GM21619 (cell line): ENCODE results near the gene MTA2.

Source experiments
- ATAC-seq: cut with Tn5 transposase; IDR thresholded peaks from one replicate; pipeline ENCODE4 v1.9.1; 2021; ENCODE audit not compliant: unreplicated experiment

The MTA2 gene

DNA sequence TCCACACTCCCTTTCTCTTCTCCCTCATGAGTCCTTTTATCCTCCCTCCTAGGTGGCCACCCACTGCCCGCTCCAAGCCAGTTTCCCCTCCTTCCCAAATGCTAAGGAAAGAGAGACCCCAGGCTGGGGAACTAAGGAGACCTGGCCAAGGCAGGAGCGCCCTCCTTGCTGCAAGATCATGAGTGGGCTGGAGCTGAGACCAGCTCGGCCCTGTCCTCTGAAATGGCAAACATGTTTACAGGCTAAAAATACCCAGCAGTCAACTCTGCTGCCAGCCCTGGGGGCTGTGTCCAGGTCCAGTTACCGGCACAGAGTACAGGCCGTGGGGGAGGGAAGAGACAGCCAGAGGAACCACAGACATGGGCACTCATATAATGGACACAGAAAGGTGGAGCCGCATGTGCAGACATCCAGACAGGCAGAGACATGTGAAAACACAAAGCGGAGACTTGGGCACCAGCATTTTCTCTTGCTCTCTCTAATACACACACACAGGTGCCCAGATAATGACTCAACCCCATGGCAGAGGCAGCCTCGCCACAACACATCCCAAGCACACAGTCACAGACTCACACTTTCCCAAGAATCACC lies 53.9 kb downstream of the MTA2 start:
- no peak for ATAC-seq

DNA sequence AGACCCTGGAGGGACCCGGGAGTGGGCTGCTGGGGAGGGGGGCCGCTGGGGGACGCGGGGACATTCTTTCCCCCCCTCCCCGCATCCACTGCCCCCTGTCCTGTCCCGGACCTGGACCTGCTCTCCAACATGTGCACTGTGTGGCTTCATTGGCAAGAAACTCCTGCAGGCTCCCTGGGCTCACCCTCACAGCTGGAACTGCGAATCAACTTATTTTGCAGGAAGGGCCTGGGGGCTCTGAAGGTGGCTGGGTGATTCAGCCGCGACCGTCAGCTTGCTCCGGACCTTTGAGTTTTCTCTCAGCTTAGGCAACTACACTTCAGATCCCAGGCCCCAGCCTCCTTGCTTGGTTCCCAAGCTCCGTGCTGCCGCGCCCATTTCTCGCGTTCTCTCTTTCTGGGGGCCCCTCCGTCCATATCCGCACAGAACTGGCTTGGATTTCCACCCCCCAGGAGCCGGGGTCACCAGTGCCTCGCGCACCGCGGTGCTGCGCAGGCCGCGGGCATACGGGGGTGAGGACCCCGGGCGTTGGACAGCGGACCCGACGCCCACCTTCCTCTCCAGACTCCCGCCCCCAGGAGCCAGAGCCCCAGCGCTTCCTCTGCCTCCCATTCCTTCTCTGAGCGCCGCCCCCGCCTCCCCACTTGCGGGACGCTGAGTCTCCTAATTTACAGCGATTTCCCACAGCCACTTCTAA lies 54.6 kb downstream of the MTA2 start:
- no peak for ATAC-seq

DNA sequence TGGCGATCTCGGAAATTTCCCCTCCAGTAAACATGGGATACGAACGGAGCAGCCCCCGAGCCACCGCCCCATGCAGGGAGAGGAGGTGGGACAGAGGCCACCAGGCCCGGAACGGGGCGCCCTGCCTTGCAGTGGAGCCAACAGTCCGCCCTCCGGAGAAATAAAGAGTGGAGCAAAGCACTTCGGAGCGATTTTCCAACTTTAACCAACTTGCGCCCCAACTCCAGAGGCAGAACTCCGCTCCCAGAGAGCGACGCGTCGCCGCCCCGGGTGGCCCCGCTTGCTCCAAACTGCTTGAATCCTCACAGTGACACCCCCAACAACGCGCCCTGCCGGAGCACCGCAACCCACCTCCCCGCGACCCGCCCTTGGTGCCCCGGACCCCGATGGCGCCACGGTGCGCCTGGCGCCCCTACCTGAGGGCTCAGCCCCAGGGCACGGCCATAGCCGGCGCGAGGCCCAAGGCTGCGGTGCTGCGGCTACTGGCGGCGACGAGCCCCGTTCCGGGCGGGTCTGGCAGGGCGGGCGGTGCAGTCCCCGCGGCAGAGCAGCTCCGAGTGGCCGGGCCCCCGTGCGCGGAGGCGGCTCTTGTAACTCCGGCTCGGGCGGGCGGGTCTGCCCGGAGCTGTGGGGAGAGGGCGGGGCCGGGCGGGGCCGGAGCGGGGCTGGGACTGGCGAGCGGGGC lies 55.3 kb downstream of the MTA2 start, which contains the start of gene AHNAK:
AHNAK (minus strand) TSS at position 563 of the 685 bp plus-strand sequence. CDS start 10,708 bp downstream, outside the sequence.
- no peak for ATAC-seq

DNA sequence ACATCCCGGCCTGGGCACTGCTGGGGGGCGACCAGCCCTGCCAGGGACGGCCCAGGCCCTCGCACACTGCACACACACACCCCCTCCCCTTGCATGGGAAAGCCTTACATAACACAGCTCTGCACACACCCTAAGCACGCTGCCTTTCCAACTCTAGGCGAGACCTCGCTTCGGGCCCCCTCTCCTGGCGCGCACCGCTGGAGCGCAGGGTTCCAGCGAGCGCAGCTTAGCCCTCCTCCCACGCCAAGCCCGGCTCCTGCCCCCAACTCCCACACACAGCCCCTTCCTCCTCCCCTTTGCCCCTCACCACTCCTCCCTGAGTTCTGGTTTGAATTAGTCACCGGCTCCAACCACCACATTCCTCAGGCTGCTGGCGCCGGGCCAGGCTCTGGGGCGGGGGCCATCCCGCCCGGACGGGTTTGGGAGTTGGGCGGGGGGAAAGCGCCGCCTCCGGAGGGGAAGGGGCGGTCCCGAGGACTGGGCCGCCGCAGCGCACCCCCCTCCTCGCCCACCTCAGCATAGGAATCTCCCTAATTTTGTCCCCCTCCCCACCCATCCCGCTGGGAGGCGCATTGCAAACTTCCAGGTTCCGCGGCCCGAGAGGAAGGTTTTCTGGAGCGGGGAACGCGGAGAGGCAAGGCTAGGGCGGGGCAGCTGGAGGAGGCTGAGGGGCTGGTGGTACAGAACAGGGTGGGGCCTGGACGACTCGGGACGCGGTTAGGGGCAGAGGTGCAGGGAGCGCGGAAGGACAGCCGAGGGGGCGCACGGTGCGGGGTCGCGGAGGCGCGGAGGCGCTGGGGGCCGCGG lies 56.0 kb downstream of the MTA2 start:
- ATAC-seq, result no peak

DNA sequence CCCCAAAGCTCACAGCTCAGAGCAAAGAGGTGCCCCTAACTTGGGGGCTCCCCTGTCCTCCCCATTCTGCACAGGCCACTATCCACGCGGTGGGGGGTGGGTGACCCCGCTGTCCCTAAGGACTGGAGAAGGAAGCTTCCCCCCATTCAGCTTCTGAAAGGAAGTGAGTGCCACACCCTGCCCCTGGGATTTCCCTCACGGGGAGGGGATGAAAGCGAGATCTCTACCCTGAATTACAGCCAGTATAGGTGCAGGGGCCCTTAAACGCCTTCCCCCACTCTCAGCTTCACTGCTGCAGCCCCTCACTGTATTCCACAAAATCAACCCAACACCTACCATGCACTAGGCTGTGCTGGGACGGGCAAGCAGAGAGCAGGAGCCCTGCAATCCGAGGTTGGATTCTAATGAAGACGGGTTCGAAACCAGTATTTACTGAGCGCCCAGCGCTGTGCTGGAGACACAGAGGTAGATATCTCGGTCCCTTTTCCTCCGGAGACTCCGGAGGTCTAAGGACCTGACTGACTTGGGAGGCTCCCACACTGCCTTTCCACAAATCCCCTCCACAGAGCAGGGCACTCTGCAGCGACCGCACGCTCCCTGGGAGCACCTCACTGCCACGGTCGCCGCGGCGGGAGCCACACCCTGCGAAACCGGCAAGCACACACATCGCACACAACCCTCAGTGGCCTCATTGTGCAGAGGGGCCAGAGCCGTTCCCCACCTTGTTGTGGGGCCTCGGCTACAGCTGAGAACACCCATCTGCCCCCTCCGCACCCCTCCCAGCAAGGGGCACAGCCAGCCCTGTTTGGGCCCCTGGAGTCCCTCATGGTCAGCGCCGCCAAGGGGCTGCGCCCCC lies 56.9 kb downstream of the MTA2 start:
- ATAC-seq, result no peak

DNA sequence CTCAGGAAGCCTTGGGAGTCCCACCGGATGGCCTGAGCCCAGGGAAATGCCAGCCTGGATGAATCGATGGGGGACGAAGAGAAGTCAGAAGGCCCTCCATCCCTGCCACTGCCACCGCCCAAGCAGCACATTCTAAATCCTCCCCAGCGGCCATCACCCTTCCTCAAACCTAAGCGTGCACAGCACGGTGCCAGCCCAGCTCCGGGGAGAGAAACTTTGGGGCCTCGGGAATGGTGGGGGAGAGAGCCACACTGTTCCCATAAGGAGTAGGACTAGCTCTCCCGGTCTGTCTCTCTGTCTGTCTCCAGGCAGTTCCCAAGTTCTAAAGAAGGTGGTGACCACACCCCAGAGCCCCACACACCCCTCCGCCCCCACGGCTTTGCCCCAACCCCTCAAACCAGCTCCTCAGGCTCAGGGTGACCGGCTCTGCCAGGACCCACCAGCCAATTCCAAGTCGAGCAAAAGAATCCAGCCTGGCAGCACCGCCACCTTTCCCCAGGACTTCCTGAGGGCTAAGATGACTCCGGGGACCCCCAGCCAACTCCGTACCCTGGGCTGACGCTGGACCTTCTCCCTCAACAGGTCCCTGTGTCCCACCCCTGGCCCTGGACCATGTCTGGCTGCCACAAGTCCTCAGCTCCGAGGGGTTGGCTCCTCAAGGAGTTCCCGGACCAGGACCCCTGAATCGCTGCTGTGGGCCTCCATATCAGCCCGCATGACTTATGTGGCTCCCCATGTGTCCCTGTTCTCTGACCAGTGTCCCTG lies 57.8 kb downstream of the MTA2 start:
- ATAC-seq, result no peak
